ENCODE measurements around the gene ESRRG. TPM values are rescaled to one million over a fixed set of nuclear protein-coding genes. Genes with fewer than 3 reads are reported as not detected.

Gene ESRRG
- total and polyA plus RNA-seq, 2 donors (not counting 1 experiment from before 2014, with no cell fraction given): 0.15 to 0.83 TPM

DNA sequence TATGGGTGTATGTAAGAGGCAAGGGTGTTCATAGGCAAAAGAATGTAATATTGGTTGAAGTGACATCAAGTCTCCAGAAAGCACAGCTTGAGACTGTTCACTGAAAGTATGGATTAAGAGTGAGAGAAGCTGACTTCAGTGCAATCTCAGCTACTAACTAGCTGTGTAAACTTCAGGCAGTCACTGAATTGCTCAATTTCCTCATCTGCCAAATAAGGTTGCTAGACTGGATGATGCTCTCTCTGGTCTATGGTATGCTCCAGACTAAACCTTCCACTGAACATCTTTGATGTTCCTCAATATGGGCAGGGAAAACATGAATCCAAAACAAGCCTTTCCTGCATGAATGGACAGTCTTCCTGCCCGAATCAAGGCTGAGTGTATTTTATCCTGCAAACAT, 188.2 kb downstream of the ESRRG start:
- H3K4me3 ChIP-seq (replicated peaks in 1 of 4; ENCODE audit: control extremely low read depth in 1 of 4, insufficient read depth in 1 of 4, low read depth in 3 of 4, low read length in 4 of 4): no peak overlapping the region
- H4K20me1 ChIP-seq (ENCODE audit: control insufficient read depth, extremely low read depth, insufficient read depth, low read length): no peaks in the 10 kb centered on the region
- no peaks in the 10 kb centered on the region for H3K79me2 ChIP-seq (ENCODE audit: control insufficient read depth, insufficient read depth, low read length)
- DNase-seq (ENCODE audit: low read depth in 2 of 2): peak in 1 of 2 donors; percentile 42
- no peaks in the 10 kb centered on the region for H3K36me3 ChIP-seq (ENCODE audit: control insufficient read depth, insufficient read depth, low read length)
- TF ChIP-seq EZH2 (IDR thresholded peaks at IDR 0.05; ENCODE audit: low read length, missing control alignments): no peak
- TF ChIP-seq, protein P1, sequence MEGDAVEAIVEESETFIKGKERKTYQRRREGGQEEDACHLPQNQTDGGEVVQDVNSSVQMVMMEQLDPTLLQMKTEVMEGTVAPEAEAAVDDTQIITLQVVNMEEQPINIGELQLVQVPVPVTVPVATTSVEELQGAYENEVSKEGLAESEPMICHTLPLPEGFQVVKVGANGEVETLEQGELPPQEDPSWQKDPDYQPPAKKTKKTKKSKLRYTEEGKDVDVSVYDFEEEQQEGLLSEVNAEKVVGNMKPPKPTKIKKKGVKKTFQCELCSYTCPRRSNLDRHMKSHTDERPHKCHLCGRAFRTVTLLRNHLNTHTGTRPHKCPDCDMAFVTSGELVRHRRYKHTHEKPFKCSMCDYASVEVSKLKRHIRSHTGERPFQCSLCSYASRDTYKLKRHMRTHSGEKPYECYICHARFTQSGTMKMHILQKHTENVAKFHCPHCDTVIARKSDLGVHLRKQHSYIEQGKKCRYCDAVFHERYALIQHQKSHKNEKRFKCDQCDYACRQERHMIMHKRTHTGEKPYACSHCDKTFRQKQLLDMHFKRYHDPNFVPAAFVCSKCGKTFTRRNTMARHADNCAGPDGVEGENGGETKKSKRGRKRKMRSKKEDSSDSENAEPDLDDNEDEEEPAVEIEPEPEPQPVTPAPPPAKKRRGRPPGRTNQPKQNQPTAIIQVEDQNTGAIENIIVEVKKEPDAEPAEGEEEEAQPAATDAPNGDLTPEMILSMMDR (conservative IDR thresholded peaks at IDR 0.05 in 1 of 2, IDR thresholded peaks at IDR 0.05 in 1 of 2; ENCODE audit: low read depth in 1 of 2, low read length in 2 of 2): no peak
- no peaks in the 10 kb centered on the region for H3K9me3 ChIP-seq (ENCODE audit: control insufficient read depth, insufficient read depth, low read depth, low read length)
- no peak overlapping the region for H3K27ac ChIP-seq (ENCODE audit: insufficient read depth, low read length)
- H3K4me1 ChIP-seq (ENCODE audit: control insufficient read depth, extremely low read depth, insufficient read depth, low read length): peaks cover 2% of the 10 kb centered on the region
- no peak overlapping the region for H3K9ac ChIP-seq (ENCODE audit: insufficient read depth, low read length)
- no peak overlapping the region for H2AFZ ChIP-seq (ENCODE audit: low read length)
- no peaks in the 10 kb centered on the region for H3K27me3 ChIP-seq (ENCODE audit: control insufficient read depth, insufficient read depth, low read length)
- no peak overlapping the region for H3K4me2 ChIP-seq (ENCODE audit: extremely low read depth, insufficient read depth, low read length)

DNA sequence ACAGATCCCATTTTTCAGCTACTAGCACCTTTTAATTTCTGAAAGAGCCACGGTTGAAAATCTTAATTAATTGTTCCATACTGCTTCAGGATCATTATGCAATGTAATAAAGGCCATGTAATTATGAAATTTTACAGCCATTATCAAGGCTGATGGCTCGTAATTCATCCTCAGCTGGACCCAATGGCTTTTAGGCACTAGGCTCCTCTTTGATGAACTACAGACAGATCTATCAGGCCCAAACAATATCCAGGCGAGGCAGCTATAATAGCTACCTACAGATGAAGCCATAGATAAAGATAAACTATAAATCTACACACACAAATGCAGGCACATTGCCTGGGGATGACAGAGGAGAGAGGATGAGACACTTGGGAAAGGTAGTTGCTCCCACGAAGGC, 189.5 kb downstream of the ESRRG start:
- TF ChIP-seq EZH2 (IDR thresholded peaks at IDR 0.05; ENCODE audit: low read length, missing control alignments): no peak
- TF ChIP-seq, protein P1 (conservative IDR thresholded peaks at IDR 0.05 in 1 of 2, IDR thresholded peaks at IDR 0.05 in 1 of 2; ENCODE audit: low read depth in 1 of 2, low read length in 2 of 2): no peak
- Histone ChIP-seq H2AFZ (ENCODE audit: low read length) (no peak overlapping the region), H3K27me3 (ENCODE audit: control insufficient read depth, insufficient read depth, low read length) (no peaks in the 10 kb centered on the region), H3K79me2 (ENCODE audit: control insufficient read depth, insufficient read depth, low read length) (no peaks in the 10 kb centered on the region), H3K4me2 (ENCODE audit: extremely low read depth, insufficient read depth, low read length) (no peak overlapping the region), H3K4me1 (ENCODE audit: control insufficient read depth, extremely low read depth, insufficient read depth, low read length) (peaks cover 2% of the 10 kb centered on the region), H3K27ac (ENCODE audit: insufficient read depth, low read length) (no peak overlapping the region), H3K4me3 (replicated peaks in 1 of 4; ENCODE audit: control extremely low read depth in 1 of 4, insufficient read depth in 1 of 4, low read depth in 3 of 4, low read length in 4 of 4) (no peak overlapping the region), H3K9ac (ENCODE audit: insufficient read depth, low read length) (no peak overlapping the region), H4K20me1 (ENCODE audit: control insufficient read depth, extremely low read depth, insufficient read depth, low read length) (no peaks in the 10 kb centered on the region), H3K36me3 (ENCODE audit: control insufficient read depth, insufficient read depth, low read length) (no peaks in the 10 kb centered on the region), H3K9me3 (ENCODE audit: control insufficient read depth, insufficient read depth, low read depth, low read length) (no peaks in the 10 kb centered on the region)
- DNase-seq (ENCODE audit: low read depth in 2 of 2): no peak

DNA sequence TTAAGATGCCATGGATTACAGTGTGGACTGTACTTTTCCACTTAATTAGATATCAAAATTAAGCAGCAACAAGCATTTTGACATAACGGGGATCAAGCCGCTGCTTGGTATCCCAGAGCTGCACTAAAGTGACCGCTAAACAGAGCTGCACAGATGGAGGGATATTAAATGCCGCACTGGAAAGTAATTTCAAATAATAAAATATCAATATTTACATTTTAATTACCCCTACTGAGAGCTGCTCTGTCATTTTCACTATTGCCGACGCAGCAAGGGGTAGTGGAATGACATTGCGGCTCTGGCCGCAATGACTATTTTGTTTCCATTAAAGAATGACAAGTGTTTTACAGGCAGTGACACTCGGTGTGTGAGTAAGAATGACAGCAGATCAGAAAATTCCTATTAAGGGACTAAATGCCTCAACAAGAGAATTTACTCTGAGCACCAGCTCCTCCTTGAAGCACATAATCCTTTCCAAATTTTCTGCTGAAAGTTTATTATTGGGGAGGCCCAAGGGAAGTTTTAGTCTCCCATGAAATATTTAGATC, 190.9 kb downstream of the ESRRG start:
- Histone ChIP-seq H3K4me2 (ENCODE audit: extremely low read depth, insufficient read depth, low read length) (no peak overlapping the region), H2AFZ (ENCODE audit: low read length) (no peak overlapping the region), H3K36me3 (ENCODE audit: control insufficient read depth, insufficient read depth, low read length) (no peaks in the 10 kb centered on the region), H3K27me3 (ENCODE audit: control insufficient read depth, insufficient read depth, low read length) (no peaks in the 10 kb centered on the region), H3K4me3 (replicated peaks in 1 of 4; ENCODE audit: control extremely low read depth in 1 of 4, insufficient read depth in 1 of 4, low read depth in 3 of 4, low read length in 4 of 4) (no peak overlapping the region), H3K79me2 (ENCODE audit: control insufficient read depth, insufficient read depth, low read length) (no peaks in the 10 kb centered on the region), H3K9me3 (ENCODE audit: control insufficient read depth, insufficient read depth, low read depth, low read length) (no peaks in the 10 kb centered on the region), H4K20me1 (ENCODE audit: control insufficient read depth, extremely low read depth, insufficient read depth, low read length) (no peaks in the 10 kb centered on the region), H3K27ac (ENCODE audit: insufficient read depth, low read length) (no peak overlapping the region), H3K4me1 (ENCODE audit: control insufficient read depth, extremely low read depth, insufficient read depth, low read length) (peaks cover 2% of the 10 kb centered on the region), H3K9ac (ENCODE audit: insufficient read depth, low read length) (no peak overlapping the region)
- TF ChIP-seq, protein P1 (conservative IDR thresholded peaks at IDR 0.05 in 1 of 2, IDR thresholded peaks at IDR 0.05 in 1 of 2; ENCODE audit: low read depth in 1 of 2, low read length in 2 of 2): no peak
- no peak for TF ChIP-seq EZH2 (IDR thresholded peaks at IDR 0.05; ENCODE audit: low read length, missing control alignments)
- no peak for DNase-seq (ENCODE audit: low read depth in 2 of 2)

Measured in fibroblast of lung (primary cell).